T-helper 1 cell treated with Interleukin-12 subunit alpha and Interleukin-12 subunit beta and Interleukin-4 antibody, amounts not matched to agents 30 μg/mL and 1 μg/mL, for 36 hours (primary cell): Measurements from ENCODE around the gene LSM6.
A peak's percentile ranks its signal among the peaks of the same experiment; 100 is the strongest.

Experiments
- H3K27ac Mint-ChIP-seq: one replicate; pipeline ENCODE4 v1.8.0; 2021; ENCODE audit warnings: mild to moderate bottlenecking, mixed read lengths
- H3K27me3 Mint-ChIP-seq: one replicate; pipeline ENCODE4 v1.8.0; 2021; ENCODE audit warnings: low read depth, mixed read lengths
- H3K36me3 Mint-ChIP-seq: one replicate; pipeline ENCODE4 v1.8.0; 2021; ENCODE audit warnings: low read depth, mixed read lengths
- H3K4me1 Mint-ChIP-seq: one replicate; pipeline ENCODE4 v1.8.0; 2021; ENCODE audit warnings: low read depth, mixed read lengths
- H3K4me3 Mint-ChIP-seq: one replicate; pipeline ENCODE4 v1.8.0; 2021; ENCODE audit warnings: mild to moderate bottlenecking, moderate library complexity, mixed read lengths
- H3K9me3 Mint-ChIP-seq: one replicate; pipeline ENCODE4 v1.8.0; 2021; ENCODE audit warnings: mixed read lengths

The LSM6 gene

GRCh38 chr4:146175541-146176453 is at the start of gene LSM6:
TSS of gene LSM6 (plus strand) at chr4:146175718. CDS start at chr4:146182922, 7,204 bp downstream.
- Mint-ChIP-seq H3K9me3 (no peaks in the 10 kb centered on the region), H3K4me3 (peak within 1 kb of the TSS; percentile 86), H3K36me3 (peaks cover 2% of the 10 kb centered on the region), H3K4me1 (peaks cover 37% of the 10 kb centered on the region), H3K27me3 (no peaks in the 10 kb centered on the region), H3K27ac (peak within 1 kb of the TSS; percentile 79)

DNA sequence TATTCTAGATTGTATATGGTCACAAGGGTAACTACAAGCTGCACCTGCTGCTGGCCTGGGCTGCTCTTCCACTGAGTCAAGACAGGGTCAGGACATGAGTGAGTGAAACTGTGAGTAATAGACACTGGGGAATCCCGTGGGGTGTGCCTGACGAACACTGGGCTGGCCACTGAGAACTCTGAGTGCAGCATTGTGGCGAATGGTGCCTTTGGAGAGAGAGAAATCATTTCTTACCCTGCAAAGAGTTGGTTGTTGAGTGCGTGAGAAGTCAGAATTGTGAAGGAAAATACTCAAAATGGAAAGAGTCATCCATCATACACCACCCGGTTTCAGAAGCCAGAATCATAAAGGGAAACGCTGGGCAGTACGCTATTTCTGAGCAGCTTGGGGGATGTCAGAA is 43.1 kb upstream of the LSM6 start:
- Mint-ChIP-seq H3K27ac (peak overlapping the region; percentile 18), H3K9me3 (no peaks in the 10 kb centered on the region), H3K27me3 (peaks cover 11% of the 10 kb centered on the region), H3K4me3 (no peak overlapping the region), H3K4me1 (peaks cover 10% of the 10 kb centered on the region), H3K36me3 (no peaks in the 10 kb centered on the region)

- Mint-ChIP-seq H3K27ac (no peak overlapping the region), H3K4me3 (no peak overlapping the region), H3K36me3 (no peaks in the 10 kb centered on the region)
Measured at GRCh38 chr4:146134761-146135445, 40.6 kb upstream of the LSM6 start.

GRCh38 chr4:146135941-146136340 is 39.6 kb upstream of the LSM6 start:
- Mint-ChIP-seq H3K36me3 (no peaks in the 10 kb centered on the region), H3K27ac (no peak overlapping the region), H3K4me3 (no peak overlapping the region), H3K4me1 (peaks cover 10% of the 10 kb centered on the region), H3K27me3 (peaks cover 20% of the 10 kb centered on the region), H3K9me3 (no peaks in the 10 kb centered on the region)

More at GRCh38 chr4:146134761-146135445, 40.6 kb upstream of the LSM6 start:
- no peaks in the 10 kb centered on the region for H3K9me3 Mint-ChIP-seq
- peaks cover 16% of the 10 kb centered on the region for H3K27me3 Mint-ChIP-seq
- peaks cover 10% of the 10 kb centered on the region for H3K4me1 Mint-ChIP-seq

GRCh38 chr4:146142768-146143167 is 32.8 kb upstream of the LSM6 start:
- Mint-ChIP-seq H3K4me3 (no peak overlapping the region), H3K4me1 (no peaks in the 10 kb centered on the region), H3K9me3 (no peaks in the 10 kb centered on the region), H3K27me3 (peaks cover 15% of the 10 kb centered on the region), H3K36me3 (no peaks in the 10 kb centered on the region), H3K27ac (no peak overlapping the region)

DNA sequence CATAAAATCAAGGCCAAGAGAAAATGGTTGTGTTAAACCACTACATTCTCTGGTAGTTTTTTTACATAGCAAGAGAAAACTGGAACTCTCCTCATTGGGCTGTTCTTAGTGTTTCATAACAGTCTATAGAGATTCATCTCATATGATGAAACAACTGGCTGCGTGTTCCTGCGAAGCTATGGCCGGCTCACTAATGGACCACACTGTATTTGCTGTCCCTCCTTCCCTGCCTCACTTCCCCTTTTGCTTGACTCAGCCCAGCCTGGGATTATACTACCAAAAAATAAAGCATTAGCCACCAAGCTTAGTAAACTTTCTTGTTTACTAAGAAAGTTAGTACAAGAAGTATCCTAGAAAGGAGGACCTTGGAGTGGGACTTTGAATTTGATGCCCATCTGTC is 31.6 kb upstream of the LSM6 start:
- peaks cover 10% of the 10 kb centered on the region for H3K27me3 Mint-ChIP-seq
- H3K4me1 Mint-ChIP-seq: no peaks in the 10 kb centered on the region
- H3K4me3 Mint-ChIP-seq: no peak overlapping the region
- no peak overlapping the region for H3K27ac Mint-ChIP-seq
- no peaks in the 10 kb centered on the region for H3K9me3 Mint-ChIP-seq
- H3K36me3 Mint-ChIP-seq: no peaks in the 10 kb centered on the region

GRCh38 chr4:146146918-146147317 is 28.6 kb upstream of the LSM6 start:
- Mint-ChIP-seq H3K27me3 (no peaks in the 10 kb centered on the region), H3K4me1 (no peaks in the 10 kb centered on the region), H3K27ac (no peak overlapping the region), H3K4me3 (no peak overlapping the region), H3K36me3 (no peaks in the 10 kb centered on the region), H3K9me3 (no peaks in the 10 kb centered on the region)

- Mint-ChIP-seq H3K27me3 (no peaks in the 10 kb centered on the region), H3K27ac (no peak overlapping the region), H3K36me3 (no peaks in the 10 kb centered on the region), H3K9me3 (no peaks in the 10 kb centered on the region), H3K4me1 (no peaks in the 10 kb centered on the region), H3K4me3 (no peak overlapping the region)
Measured at GRCh38 chr4:146148021-146148420, 27.5 kb upstream of the LSM6 start.

DNA sequence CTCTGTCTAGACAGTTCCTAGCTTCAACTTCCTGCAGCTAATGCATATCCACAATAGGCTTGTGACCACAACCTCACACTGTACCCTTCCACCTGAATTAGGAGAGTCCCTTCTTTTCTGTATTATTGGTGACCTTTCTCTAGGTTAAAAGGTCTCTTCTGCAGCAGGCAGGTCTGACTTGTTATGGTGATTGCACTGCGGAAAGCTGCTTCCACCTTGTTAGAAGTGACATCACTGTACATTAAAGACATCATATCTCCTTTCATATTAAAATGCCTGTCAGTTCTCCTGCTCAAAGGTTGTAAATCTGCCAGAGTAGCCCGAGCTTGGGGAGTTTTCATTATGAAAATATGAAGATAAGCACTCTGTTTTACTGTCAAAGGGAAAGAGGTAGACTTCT is 21.5 kb upstream of the LSM6 start:
- Mint-ChIP-seq H3K27me3 (peaks cover 13% of the 10 kb centered on the region), H3K36me3 (no peaks in the 10 kb centered on the region), H3K27ac (no peak overlapping the region), H3K4me3 (no peak overlapping the region), H3K4me1 (no peaks in the 10 kb centered on the region), H3K9me3 (no peaks in the 10 kb centered on the region)

- Mint-ChIP-seq H3K36me3 (no peaks in the 10 kb centered on the region), H3K27me3 (peaks cover 13% of the 10 kb centered on the region), H3K27ac (no peak overlapping the region), H3K4me1 (peaks cover 7% of the 10 kb centered on the region), H3K9me3 (no peaks in the 10 kb centered on the region), H3K4me3 (no peak overlapping the region)
Measured at GRCh38 chr4:146155152-146155724, 20.3 kb upstream of the LSM6 start.

- H3K4me3 Mint-ChIP-seq: no peak overlapping the region
- peaks cover 7% of the 10 kb centered on the region for H3K4me1 Mint-ChIP-seq
- peaks cover 6% of the 10 kb centered on the region for H3K9me3 Mint-ChIP-seq
- no peaks in the 10 kb centered on the region for H3K36me3 Mint-ChIP-seq
- H3K27ac Mint-ChIP-seq: no peak overlapping the region
- H3K27me3 Mint-ChIP-seq: peaks cover 13% of the 10 kb centered on the region
Measured at GRCh38 chr4:146158036-146158745, 17.3 kb upstream of the LSM6 start.

DNA sequence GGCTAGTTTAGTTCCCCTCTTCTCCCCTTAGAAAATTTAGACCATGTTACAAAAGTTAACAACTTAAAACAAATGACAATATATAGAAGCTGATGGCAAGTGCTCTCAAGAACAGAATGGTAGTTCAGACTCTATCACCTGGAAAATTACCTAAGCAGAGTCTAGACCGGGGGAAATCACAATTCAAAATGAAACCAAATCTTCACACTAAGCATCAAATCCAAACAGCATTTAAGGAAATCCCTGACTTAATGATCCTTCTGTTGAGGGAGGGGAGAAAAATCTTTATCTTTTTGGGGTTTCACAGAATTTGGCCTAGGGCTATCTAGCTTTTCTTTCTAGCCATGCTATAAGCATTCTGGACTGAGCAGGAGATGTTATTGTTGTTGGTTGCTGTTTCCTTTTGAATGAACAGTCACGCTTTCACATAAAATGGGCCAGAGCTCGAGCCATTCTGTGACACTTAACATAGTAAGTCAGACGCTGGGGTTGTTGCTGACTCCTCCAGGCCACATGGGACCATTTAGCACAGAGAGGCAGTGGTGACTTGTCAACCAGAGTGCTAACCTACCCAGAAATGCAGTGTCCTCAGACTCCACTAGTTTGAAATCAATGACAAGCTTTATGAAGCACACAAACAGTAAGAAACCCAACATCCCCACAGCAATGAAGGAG is 16.0 kb upstream of the LSM6 start:
- Mint-ChIP-seq H3K9me3 (peaks cover 6% of the 10 kb centered on the region), H3K27me3 (peaks cover 7% of the 10 kb centered on the region), H3K4me3 (no peak overlapping the region), H3K27ac (no peak overlapping the region), H3K36me3 (no peaks in the 10 kb centered on the region), H3K4me1 (peaks cover 7% of the 10 kb centered on the region)

DNA sequence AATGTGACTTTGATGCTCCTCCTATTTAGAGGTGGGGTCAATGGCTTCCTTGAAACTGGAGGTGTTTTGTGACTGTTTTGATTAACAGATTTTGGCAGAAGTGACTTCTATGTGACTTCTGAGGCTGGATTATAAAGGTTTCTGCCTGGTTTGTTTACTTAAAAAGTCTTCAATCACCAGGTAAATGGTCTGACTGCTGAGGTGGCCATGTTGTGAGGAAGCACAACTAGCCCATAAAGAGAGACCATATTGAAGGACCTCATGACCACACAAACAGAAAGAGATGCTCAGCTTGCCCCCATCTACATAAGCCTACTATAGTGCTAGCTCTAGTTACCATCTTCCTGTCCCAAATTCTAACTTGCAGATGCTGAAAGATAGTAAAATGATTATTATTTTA is 14.3 kb upstream of the LSM6 start:
- Mint-ChIP-seq H3K27ac (no peak overlapping the region), H3K9me3 (peaks cover 10% of the 10 kb centered on the region)

GRCh38 chr4:146165221-146165620 is 10.3 kb upstream of the LSM6 start:
- no peaks in the 10 kb centered on the region for H3K4me1 Mint-ChIP-seq
- no peak overlapping the region for H3K4me3 Mint-ChIP-seq
- no peak overlapping the region for H3K27ac Mint-ChIP-seq
- no peaks in the 10 kb centered on the region for H3K27me3 Mint-ChIP-seq
- peaks cover 10% of the 10 kb centered on the region for H3K9me3 Mint-ChIP-seq
- H3K36me3 Mint-ChIP-seq: no peaks in the 10 kb centered on the region

More for the DNA sequence above, 14.3 kb upstream of the LSM6 start:
- no peak overlapping the region for H3K4me3 Mint-ChIP-seq
- H3K36me3 Mint-ChIP-seq: no peaks in the 10 kb centered on the region
- H3K4me1 Mint-ChIP-seq: peaks cover 7% of the 10 kb centered on the region
- peaks cover 3% of the 10 kb centered on the region for H3K27me3 Mint-ChIP-seq
